HEK293 (cell line): ENCODE data around the gene S100A16.

Experiments
- CTCF ChIA-PET: fragments of 350-600 bp; formaldehyde crosslinking; extraction: SDS; loops from one replicate; lab custom pipeline; 2021; ENCODE audit warnings: antibody characterized with exemption; lab: Yijun Ruan, JAX
- POLR2A ChIA-PET: fragments of 300-600 bp; formaldehyde crosslinking; extraction: SDS; loops from one replicate; lab custom pipeline; 2020; ENCODE audit warnings: antibody characterized with exemption, inconsistent platforms; lab: Yijun Ruan, JAX
- H3K27ac ChIP-seq: fragments of 200-500 bp; sonication (Bioruptor generic); 2 replicates; pipeline ENCODE4 v1.5.1; 2014; ENCODE audit warnings: low read depth, low read length, control low read depth, inconsistent platforms; ENCODE audit errors: extremely low read depth
- H3K36me3 ChIP-seq, 2 experiments: fragments of 200-500 bp in 1 of 2; sonication (Bioruptor generic) in 1 of 2; 1 replicate in 1 of 2; 2 replicates in 1 of 2; pipeline ENCODE4 v1.5.1; 2014 to 2017; ENCODE audit warnings: inconsistent platforms in 2 of 2, low read length in 2 of 2; ENCODE audit not compliant: control insufficient read depth in 2 of 2, insufficient read depth in 1 of 2
- H3K4me1 ChIP-seq: fragments of 200-500 bp; sonication (Bioruptor generic); 2 replicates; pipeline ENCODE4 v1.5.1; 2014; ENCODE audit warnings: mild to moderate bottlenecking, low read length, inconsistent platforms; ENCODE audit not compliant: control insufficient read depth, insufficient read depth
- H3K4me3 ChIP-seq: 2 replicates; pipeline ENCODE4 v1.5.1; 2011; ENCODE audit warnings: low read depth, mild to moderate bottlenecking, control low read depth, low read length, moderate library complexity
- H3K9me3 ChIP-seq: fragments of 200-500 bp; sonication (Bioruptor generic); 2 replicates; pipeline ENCODE4 v1.5.1; 2014; ENCODE audit warnings: low read depth, low read length, inconsistent platforms; ENCODE audit not compliant: control insufficient read depth, insufficient read depth
- EGR2 ChIP-seq: fragments of 450-650 bp; formaldehyde crosslinking; IDR thresholded peaks from 2 replicates; pipeline ENCODE4 v1.5.1; 2016; ENCODE audit warnings: low read depth, missing biosample characterization, missing genetic modification characterization
- TCF7L2 ChIP-seq: IDR thresholded peaks from 2 replicates; pipeline ENCODE4 v1.6.1; 2011; ENCODE audit warnings: low read depth, mild to moderate bottlenecking, inconsistent platforms, low read length, moderate library complexity, borderline replicate concordance
- WT1 ChIP-seq: fragments of 450-650 bp; formaldehyde crosslinking; IDR thresholded peaks from 2 replicates; pipeline ENCODE4 v1.5.1; 2016; ENCODE audit warnings: missing biosample characterization, missing genetic modification characterization
- YY1 ChIP-seq: fragments of 450-650 bp; formaldehyde crosslinking; IDR thresholded peaks from 2 replicates; pipeline ENCODE4 v1.5.1; 2018; ENCODE audit warnings: missing biosample characterization, missing genetic modification characterization
- ZEB2 ChIP-seq: fragments of 450-650 bp; formaldehyde crosslinking; IDR thresholded peaks from 2 replicates; pipeline ENCODE4 v1.5.1; 2016; ENCODE audit warnings: missing biosample characterization, missing genetic modification characterization
- ZFP69B ChIP-seq: fragments of 450-650 bp; formaldehyde crosslinking; IDR thresholded peaks from 2 replicates; pipeline ENCODE4 v1.5.1; 2016; ENCODE audit warnings: missing biosample characterization, missing genetic modification characterization
- ZNF10 ChIP-seq: fragments of 450-650 bp; formaldehyde crosslinking; IDR thresholded peaks from 2 replicates; pipeline ENCODE4 v1.5.1; 2017; ENCODE audit warnings: missing biosample characterization, missing genetic modification characterization
- ZNF335 ChIP-seq: fragments of 450-650 bp; formaldehyde crosslinking; conservative IDR thresholded peaks from 2 replicates; pipeline ENCODE4 v1.5.1; 2016; ENCODE audit warnings: missing biosample characterization, missing genetic modification characterization
- ZNF426 ChIP-seq: fragments of 450-650 bp; formaldehyde crosslinking; IDR thresholded peaks from 2 replicates; pipeline ENCODE4 v1.5.1; 2017; ENCODE audit warnings: missing biosample characterization, missing genetic modification characterization, mild to moderate bottlenecking, inconsistent platforms, moderate library complexity
- ZNF521 ChIP-seq: fragments of 450-650 bp; formaldehyde crosslinking; IDR thresholded peaks from 2 replicates; pipeline ENCODE4 v1.5.1; 2017; ENCODE audit warnings: missing biosample characterization, mild to moderate bottlenecking, missing genetic modification characterization
- ZNF544 ChIP-seq: fragments of 450-650 bp; formaldehyde crosslinking; IDR thresholded peaks from 2 replicates; pipeline ENCODE4 v1.5.0; 2017; ENCODE audit warnings: missing biosample characterization, missing genetic modification characterization
- ZNF596 ChIP-seq: fragments of 450-650 bp; IDR thresholded peaks from 2 replicates; pipeline ENCODE4 v1.5.0; 2018; ENCODE audit warnings: missing biosample characterization, mild to moderate bottlenecking, missing genetic modification characterization, moderate library complexity
- ZNF623 ChIP-seq: fragments of 450-650 bp; formaldehyde crosslinking; IDR thresholded peaks from 2 replicates; pipeline ENCODE4 v1.5.1; 2016; ENCODE audit warnings: missing biosample characterization, missing genetic modification characterization
- ZNF785 ChIP-seq: fragments of 450-650 bp; formaldehyde crosslinking; IDR thresholded peaks from 2 replicates; pipeline ENCODE4 v1.5.1; 2016; ENCODE audit warnings: missing biosample characterization, missing genetic modification characterization
- ZSCAN23 ChIP-seq: fragments of 450-650 bp; formaldehyde crosslinking; IDR thresholded peaks from 2 replicates; pipeline ENCODE4 v1.5.1; 2016; ENCODE audit warnings: missing biosample characterization, missing genetic modification characterization
- TF ChIP-seq, protein P1 (sequence below): fragments of 450-650 bp; IDR thresholded peaks from 2 replicates; pipeline ENCODE4 v1.5.1; 2018; ENCODE audit warnings: missing biosample characterization, missing genetic modification characterization
- TF ChIP-seq, protein P2 (sequence below): fragments of 450-650 bp; formaldehyde crosslinking; IDR thresholded peaks from 2 replicates; pipeline ENCODE4 v1.5.1; 2016; ENCODE audit warnings: missing biosample characterization, missing genetic modification characterization
- TF ChIP-seq, protein P3 (sequence below): fragments of 450-650 bp; formaldehyde crosslinking; IDR thresholded peaks from 2 replicates; pipeline ENCODE4 v1.5.1; 2017; ENCODE audit warnings: missing biosample characterization, mild to moderate bottlenecking, missing genetic modification characterization, moderate library complexity
- TF ChIP-seq, protein P4 (sequence below): fragments of 450-650 bp; formaldehyde crosslinking; IDR thresholded peaks from 2 replicates; pipeline ENCODE4 v1.5.1; 2016; ENCODE audit warnings: missing biosample characterization, missing genetic modification characterization

The S100A16 gene

DNA sequence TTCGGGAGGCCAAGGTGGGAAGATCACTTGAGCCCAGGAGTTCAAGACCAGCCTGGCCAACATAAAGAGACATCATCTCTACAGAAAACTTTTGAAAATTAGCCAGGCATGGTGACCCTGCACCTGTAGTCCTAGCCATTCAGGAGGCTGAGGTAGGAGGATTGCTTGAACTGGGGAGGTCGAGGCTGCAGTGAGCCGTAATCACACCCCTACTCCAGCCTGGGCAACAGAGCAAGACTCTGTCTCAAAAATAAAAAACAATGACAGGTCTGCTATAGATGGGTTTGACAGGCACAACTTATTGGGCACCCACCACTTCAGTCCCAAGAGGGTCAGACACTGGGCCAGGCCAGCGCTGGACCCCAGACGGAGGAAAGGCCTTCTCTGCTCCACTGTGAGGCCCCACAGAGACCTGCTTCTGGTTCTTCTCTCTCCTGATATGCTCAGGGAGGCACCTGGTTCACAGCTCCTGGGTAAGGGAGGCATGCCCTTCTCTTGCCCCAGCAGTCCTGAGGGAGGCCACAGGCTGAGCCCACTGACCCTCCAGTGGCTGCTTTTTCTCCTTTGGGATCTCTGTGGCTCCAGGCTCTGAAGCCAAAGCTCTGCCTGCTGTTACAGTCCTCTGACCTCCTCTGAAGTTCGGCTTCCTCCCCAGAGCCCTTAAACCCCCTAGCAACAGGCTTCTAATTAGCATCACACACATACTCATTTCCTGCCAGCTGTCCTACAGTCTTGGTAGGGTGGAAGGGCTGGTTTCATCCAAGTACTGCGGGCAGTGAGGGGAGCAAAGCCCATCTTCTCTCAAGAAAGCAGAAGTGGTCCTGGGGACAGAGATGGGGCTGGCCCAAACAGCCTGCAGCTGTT, 14.4 kb downstream of the S100A16 start:
- TF ChIP-seq, protein P1, sequence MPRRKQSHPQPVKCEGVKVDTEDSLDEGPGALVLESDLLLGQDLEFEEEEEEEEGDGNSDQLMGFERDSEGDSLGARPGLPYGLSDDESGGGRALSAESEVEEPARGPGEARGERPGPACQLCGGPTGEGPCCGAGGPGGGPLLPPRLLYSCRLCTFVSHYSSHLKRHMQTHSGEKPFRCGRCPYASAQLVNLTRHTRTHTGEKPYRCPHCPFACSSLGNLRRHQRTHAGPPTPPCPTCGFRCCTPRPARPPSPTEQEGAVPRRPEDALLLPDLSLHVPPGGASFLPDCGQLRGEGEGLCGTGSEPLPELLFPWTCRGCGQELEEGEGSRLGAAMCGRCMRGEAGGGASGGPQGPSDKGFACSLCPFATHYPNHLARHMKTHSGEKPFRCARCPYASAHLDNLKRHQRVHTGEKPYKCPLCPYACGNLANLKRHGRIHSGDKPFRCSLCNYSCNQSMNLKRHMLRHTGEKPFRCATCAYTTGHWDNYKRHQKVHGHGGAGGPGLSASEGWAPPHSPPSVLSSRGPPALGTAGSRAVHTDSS: no peak
- TF ChIP-seq ZNF10 (tag by site-specific recombination): no peak
- TF ChIP-seq, protein P2, sequence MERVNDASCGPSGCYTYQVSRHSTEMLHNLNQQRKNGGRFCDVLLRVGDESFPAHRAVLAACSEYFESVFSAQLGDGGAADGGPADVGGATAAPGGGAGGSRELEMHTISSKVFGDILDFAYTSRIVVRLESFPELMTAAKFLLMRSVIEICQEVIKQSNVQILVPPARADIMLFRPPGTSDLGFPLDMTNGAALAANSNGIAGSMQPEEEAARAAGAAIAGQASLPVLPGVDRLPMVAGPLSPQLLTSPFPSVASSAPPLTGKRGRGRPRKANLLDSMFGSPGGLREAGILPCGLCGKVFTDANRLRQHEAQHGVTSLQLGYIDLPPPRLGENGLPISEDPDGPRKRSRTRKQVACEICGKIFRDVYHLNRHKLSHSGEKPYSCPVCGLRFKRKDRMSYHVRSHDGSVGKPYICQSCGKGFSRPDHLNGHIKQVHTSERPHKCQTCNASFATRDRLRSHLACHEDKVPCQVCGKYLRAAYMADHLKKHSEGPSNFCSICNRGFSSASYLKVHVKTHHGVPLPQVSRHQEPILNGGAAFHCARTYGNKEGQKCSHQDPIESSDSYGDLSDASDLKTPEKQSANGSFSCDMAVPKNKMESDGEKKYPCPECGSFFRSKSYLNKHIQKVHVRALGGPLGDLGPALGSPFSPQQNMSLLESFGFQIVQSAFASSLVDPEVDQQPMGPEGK (tag by site-specific recombination): no peak
- Histone ChIP-seq H3K4me1 (no peaks in the 10 kb centered on the region), H3K9me3 (no peaks in the 10 kb centered on the region), H3K4me3 (no peak overlapping the region), H3K36me3 (no peaks in the 10 kb centered on the region), H3K27ac (no peak overlapping the region)
- CTCF ChIA-PET: interaction anchor here (0.6 to 1.4 kb wide), 3 partner anchors 26 to 251 kb away, joined by 3 to 5 read pairs (median 4); no protein-coding TSS in a partner anchor
- POLR2A ChIA-PET: no interaction called here

DNA sequence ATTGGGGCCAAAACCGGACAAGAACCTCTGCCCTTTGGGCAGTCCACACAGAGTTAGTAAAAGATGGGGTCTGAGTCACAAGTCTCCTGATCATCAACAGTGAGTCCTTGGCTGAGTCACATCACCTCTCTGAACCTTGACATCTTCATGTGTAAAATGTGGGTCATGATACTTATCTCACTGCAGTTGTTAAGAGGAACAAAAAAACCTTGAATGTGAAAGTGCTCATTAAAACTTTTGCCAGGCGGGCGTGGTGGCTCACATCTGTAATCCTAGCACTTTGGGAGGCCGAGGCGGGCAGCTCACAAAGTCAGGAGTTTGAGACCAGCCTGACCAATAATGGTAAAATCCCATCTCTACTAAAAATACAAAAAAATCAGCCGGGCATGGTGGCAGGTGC, 15.7 kb downstream of the S100A16 start:
- Histone ChIP-seq H3K27ac (no peak overlapping the region), H3K4me1 (no peaks in the 10 kb centered on the region)
- CTCF ChIA-PET: interaction anchor here (0.8 to 1.4 kb wide), 3 partner anchors 29 to 245 kb away, joined by 3 to 5 read pairs (median 3); partner anchors contain the start of gene S100A13

DNA sequence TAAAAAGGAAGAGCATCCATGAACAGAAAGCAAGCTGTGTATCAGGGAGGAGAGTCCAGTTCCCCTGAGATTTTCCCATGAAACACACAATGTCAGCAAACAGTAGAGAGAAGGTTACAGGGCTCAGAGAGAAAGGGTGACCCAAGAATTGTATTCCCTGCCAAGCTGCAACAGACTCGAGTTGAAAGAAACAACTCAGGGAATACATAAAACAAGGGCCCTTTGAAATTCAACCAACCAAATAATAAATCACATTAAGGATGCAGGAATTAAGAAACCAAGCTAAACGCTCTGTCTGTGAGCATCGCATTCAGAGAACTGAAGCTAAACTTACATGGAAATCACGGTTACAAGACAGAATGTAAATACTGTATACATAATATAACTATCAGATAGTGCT, 20.2 kb downstream of the S100A16 start:
- CTCF ChIA-PET: interaction anchor here (0.6 to 1.2 kb wide), 7 partner anchors 10 to 84 kb away, joined by 3 to 6 read pairs (median 4); partner anchors contain the start of gene S100A13

More for the DNA sequence above, 15.7 kb downstream of the S100A16 start:
- POLR2A ChIA-PET: no interaction called here
- Histone ChIP-seq H3K9me3 (no peaks in the 10 kb centered on the region), H3K36me3 (no peaks in the 10 kb centered on the region), H3K4me3 (no peak overlapping the region)
- no peak for TF ChIP-seq ZNF596 (tag by site-specific recombination)
- TF ChIP-seq ZFP69B (tag by site-specific recombination): no peak
- TF ChIP-seq ZNF623: no peak
- TF ChIP-seq EGR2 (tag by site-specific recombination): no peak
- TF ChIP-seq ZNF426: no peak
- TF ChIP-seq ZSCAN23 (tag by site-specific recombination): no peak
- no peak for TF ChIP-seq ZNF335 (tag by site-specific recombination)
- no peak for TF ChIP-seq ZNF785 (tag by site-specific recombination)

More for the DNA sequence above, 20.2 kb downstream of the S100A16 start:
- POLR2A ChIA-PET: interaction anchor here (0.7 kb wide), 1 partner anchor 48 kb away, joined by 3 read pairs; no protein-coding TSS in a partner anchor
- no peaks in the 10 kb centered on the region for H3K36me3 ChIP-seq
- no peaks in the 10 kb centered on the region for H3K4me1 ChIP-seq
- no peak overlapping the region for H3K4me3 ChIP-seq
- no peaks in the 10 kb centered on the region for H3K9me3 ChIP-seq
- no peak overlapping the region for H3K27ac ChIP-seq
- TF ChIP-seq, protein P3, sequence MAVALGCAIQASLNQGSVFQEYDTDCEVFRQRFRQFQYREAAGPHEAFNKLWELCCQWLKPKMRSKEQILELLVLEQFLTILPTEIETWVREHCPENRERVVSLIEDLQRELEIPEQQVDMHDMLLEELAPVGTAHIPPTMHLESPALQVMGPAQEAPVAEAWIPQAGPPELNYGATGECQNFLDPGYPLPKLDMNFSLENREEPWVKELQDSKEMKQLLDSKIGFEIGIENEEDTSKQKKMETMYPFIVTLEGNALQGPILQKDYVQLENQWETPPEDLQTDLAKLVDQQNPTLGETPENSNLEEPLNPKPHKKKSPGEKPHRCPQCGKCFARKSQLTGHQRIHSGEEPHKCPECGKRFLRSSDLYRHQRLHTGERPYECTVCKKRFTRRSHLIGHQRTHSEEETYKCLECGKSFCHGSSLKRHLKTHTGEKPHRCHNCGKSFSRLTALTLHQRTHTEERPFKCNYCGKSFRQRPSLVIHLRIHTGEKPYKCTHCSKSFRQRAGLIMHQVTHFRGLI (tag by site-specific recombination): no peak
- TF ChIP-seq ZNF544 (tag by site-specific recombination): no peak
- TF ChIP-seq, protein P4, sequence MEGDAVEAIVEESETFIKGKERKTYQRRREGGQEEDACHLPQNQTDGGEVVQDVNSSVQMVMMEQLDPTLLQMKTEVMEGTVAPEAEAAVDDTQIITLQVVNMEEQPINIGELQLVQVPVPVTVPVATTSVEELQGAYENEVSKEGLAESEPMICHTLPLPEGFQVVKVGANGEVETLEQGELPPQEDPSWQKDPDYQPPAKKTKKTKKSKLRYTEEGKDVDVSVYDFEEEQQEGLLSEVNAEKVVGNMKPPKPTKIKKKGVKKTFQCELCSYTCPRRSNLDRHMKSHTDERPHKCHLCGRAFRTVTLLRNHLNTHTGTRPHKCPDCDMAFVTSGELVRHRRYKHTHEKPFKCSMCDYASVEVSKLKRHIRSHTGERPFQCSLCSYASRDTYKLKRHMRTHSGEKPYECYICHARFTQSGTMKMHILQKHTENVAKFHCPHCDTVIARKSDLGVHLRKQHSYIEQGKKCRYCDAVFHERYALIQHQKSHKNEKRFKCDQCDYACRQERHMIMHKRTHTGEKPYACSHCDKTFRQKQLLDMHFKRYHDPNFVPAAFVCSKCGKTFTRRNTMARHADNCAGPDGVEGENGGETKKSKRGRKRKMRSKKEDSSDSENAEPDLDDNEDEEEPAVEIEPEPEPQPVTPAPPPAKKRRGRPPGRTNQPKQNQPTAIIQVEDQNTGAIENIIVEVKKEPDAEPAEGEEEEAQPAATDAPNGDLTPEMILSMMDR (tag by site-specific recombination): no peak
- no peak for TF ChIP-seq YY1 (tag by site-specific recombination)
- no peak for TF ChIP-seq TCF7L2
- TF ChIP-seq ZEB2 (tag by site-specific recombination): no peak
- no peak for TF ChIP-seq ZNF521 (tag by site-specific recombination)
- TF ChIP-seq WT1: no peak
- TF ChIP-seq, all 188 proteins: peak for 0
